ENCODE results near the gene GIGYF2.

GIGYF2 gene

GRCh38 chr2:232779934-232780333 is 82.8 kb downstream of the GIGYF2 start:
- TF ChIP-seq CEBPB (IDR thresholded peaks at IDR 0.05) (no peak), NFIC (IDR thresholded peaks at IDR 0.05) (no peak), EP300 (IDR thresholded peaks at IDR 0.05; ENCODE audit: borderline replicate concordance) (no peak), TEAD4 (IDR thresholded peaks at IDR 0.05) (no peak), FOXM1 (IDR thresholded peaks at IDR 0.05; ENCODE audit: borderline replicate concordance, low read depth) (no peak), TAF1 (IDR thresholded peaks at IDR 0.05; ENCODE audit: low read depth) (no peak), RAD21 (IDR thresholded peaks at IDR 0.05; ENCODE audit: low read depth) (no peak), CREB1 (IDR thresholded peaks at IDR 0.05; ENCODE audit: low read depth) (no peak), YY1 (IDR thresholded peaks at IDR 0.05; ENCODE audit: low read depth) (no peak), EGR1 (IDR thresholded peaks at IDR 0.05) (no peak), REST (IDR thresholded peaks at IDR 0.05; ENCODE audit: low read depth) (no peak), TCF12 (IDR thresholded peaks at IDR 0.05; ENCODE audit: low read depth) (no peak), ZBTB7A (IDR thresholded peaks at IDR 0.05; ENCODE audit: low read depth) (no peak)
- TF ChIP-seq, protein P1, sequence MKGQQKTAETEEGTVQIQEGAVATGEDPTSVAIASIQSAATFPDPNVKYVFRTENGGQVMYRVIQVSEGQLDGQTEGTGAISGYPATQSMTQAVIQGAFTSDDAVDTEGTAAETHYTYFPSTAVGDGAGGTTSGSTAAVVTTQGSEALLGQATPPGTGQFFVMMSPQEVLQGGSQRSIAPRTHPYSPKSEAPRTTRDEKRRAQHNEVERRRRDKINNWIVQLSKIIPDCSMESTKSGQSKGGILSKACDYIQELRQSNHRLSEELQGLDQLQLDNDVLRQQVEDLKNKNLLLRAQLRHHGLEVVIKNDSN (IDR thresholded peaks at IDR 0.05) = no peak
- TF ChIP-seq, protein P2, sequence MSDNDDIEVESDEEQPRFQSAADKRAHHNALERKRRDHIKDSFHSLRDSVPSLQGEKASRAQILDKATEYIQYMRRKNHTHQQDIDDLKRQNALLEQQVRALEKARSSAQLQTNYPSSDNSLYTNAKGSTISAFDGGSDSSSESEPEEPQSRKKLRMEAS (IDR thresholded peaks at IDR 0.05) = no peak

- no peak for TF ChIP-seq NFIC (IDR thresholded peaks at IDR 0.05)
- TF ChIP-seq YY1 (IDR thresholded peaks at IDR 0.05; ENCODE audit: low read depth) = no peak
- TF ChIP-seq TAF1 (IDR thresholded peaks at IDR 0.05; ENCODE audit: low read depth) = no peak
- no peak for TF ChIP-seq CREB1 (IDR thresholded peaks at IDR 0.05; ENCODE audit: low read depth)
- TF ChIP-seq, protein P1 (IDR thresholded peaks at IDR 0.05) = no peak
- TF ChIP-seq, protein P2 (IDR thresholded peaks at IDR 0.05) = no peak
- no peak for TF ChIP-seq RAD21 (IDR thresholded peaks at IDR 0.05; ENCODE audit: low read depth)
- no peak for TF ChIP-seq EGR1 (IDR thresholded peaks at IDR 0.05)
- TF ChIP-seq ZBTB7A (IDR thresholded peaks at IDR 0.05; ENCODE audit: low read depth) = no peak
- TF ChIP-seq CEBPB (IDR thresholded peaks at IDR 0.05) = no peak
Observed at GRCh38 chr2:232781765-232782164, 84.6 kb downstream of the GIGYF2 start.

DNA sequence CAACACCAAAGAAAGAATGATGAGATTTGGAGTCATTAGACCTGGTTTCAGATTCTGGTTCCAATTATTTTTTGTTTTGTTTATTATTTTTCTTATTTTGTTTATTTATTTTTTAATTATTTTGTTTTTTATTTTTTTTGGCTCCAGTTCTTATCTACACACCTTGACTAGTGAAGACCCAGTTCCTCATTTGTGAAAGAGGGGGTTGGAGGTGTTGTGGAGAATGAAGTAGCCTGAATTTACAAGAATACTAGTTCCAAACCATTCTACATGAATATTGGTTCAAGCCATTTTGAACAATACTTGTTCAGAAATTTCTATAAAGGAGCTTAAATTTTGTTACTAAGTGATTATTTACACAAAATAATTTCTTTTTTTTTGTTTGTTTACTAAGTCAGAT is 86.1 kb downstream of the GIGYF2 start:
- TF ChIP-seq TAF1 (IDR thresholded peaks at IDR 0.05; ENCODE audit: low read depth) (no peak), CREB1 (IDR thresholded peaks at IDR 0.05; ENCODE audit: low read depth) (no peak), TEAD4 (IDR thresholded peaks at IDR 0.05) (no peak), YY1 (IDR thresholded peaks at IDR 0.05; ENCODE audit: low read depth) (no peak), ZBTB7A (IDR thresholded peaks at IDR 0.05; ENCODE audit: low read depth) (no peak), TCF12 (IDR thresholded peaks at IDR 0.05; ENCODE audit: low read depth) (no peak), EGR1 (IDR thresholded peaks at IDR 0.05) (no peak), FOXM1 (IDR thresholded peaks at IDR 0.05; ENCODE audit: borderline replicate concordance, low read depth) (no peak), NFIC (IDR thresholded peaks at IDR 0.05) (no peak), REST (IDR thresholded peaks at IDR 0.05; ENCODE audit: low read depth) (no peak), EP300 (IDR thresholded peaks at IDR 0.05; ENCODE audit: borderline replicate concordance) (no peak), CEBPB (IDR thresholded peaks at IDR 0.05) (no peak), RAD21 (IDR thresholded peaks at IDR 0.05; ENCODE audit: low read depth) (no peak)
- TF ChIP-seq, protein P2 (IDR thresholded peaks at IDR 0.05) = no peak
- TF ChIP-seq, protein P1 (IDR thresholded peaks at IDR 0.05) = no peak

DNA sequence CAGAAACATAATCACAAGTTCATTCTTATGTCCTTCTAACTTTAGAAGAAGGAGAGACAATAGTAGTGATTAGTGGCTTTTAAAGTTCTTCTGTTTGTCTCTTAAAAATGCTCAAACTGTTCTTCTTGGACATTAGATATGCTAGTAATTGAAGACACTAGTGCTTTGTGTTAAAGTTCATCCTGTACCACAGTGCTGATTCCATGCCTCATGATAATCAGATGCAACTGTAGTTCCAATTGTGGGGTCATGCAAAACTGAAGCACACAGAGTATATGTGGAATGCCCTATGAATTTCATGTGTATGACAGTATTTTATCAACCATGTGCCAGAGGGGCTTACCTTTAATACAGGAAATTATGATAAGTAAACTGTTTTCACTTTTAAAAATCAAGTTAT is 90.7 kb downstream of the GIGYF2 start:
- TF ChIP-seq CREB1 (IDR thresholded peaks at IDR 0.05; ENCODE audit: low read depth) = no peak
- no peak for TF ChIP-seq TAF1 (IDR thresholded peaks at IDR 0.05; ENCODE audit: low read depth)
- no peak for TF ChIP-seq ZBTB7A (IDR thresholded peaks at IDR 0.05; ENCODE audit: low read depth)
- TF ChIP-seq EGR1 (IDR thresholded peaks at IDR 0.05) = no peak
- TF ChIP-seq TCF12 (IDR thresholded peaks at IDR 0.05; ENCODE audit: low read depth) = no peak
- TF ChIP-seq, protein P1 (IDR thresholded peaks at IDR 0.05) = no peak
- TF ChIP-seq FOXM1 (IDR thresholded peaks at IDR 0.05; ENCODE audit: borderline replicate concordance, low read depth) = no peak
- TF ChIP-seq CEBPB (IDR thresholded peaks at IDR 0.05) = no peak
- no peak for TF ChIP-seq RAD21 (IDR thresholded peaks at IDR 0.05; ENCODE audit: low read depth)
- TF ChIP-seq, protein P2 (IDR thresholded peaks at IDR 0.05) = no peak
- no peak for TF ChIP-seq EP300 (IDR thresholded peaks at IDR 0.05; ENCODE audit: borderline replicate concordance)
- TF ChIP-seq NFIC (IDR thresholded peaks at IDR 0.05) = no peak
- TF ChIP-seq YY1 (IDR thresholded peaks at IDR 0.05; ENCODE audit: low read depth) = no peak
- TF ChIP-seq REST (IDR thresholded peaks at IDR 0.05; ENCODE audit: low read depth) = no peak

Measured in Ishikawa (cell line).